Lower leg skin (tissue), 3 donors: ENCODE results near the gene INO80D.

Experiments used
- CTCF ChIP-seq, 3 donors: fragments of 450-650 bp; IDR thresholded peaks; one replicate each; pipeline ENCODE4 v1.5.1; 2016; ENCODE audit warnings: antibody characterized with exemption in 3 of 3, mild to moderate bottlenecking in 3 of 3, moderate library complexity in 2 of 3
- POLR2A ChIP-seq, 2 donors: fragments of 450-650 bp; IDR thresholded peaks; one replicate each; pipeline ENCODE4 v1.6.1; 2016 to 2017; ENCODE audit warnings: antibody characterized with exemption in 2 of 2, mild to moderate bottlenecking in 1 of 2, moderate library complexity in 1 of 2

DNA sequence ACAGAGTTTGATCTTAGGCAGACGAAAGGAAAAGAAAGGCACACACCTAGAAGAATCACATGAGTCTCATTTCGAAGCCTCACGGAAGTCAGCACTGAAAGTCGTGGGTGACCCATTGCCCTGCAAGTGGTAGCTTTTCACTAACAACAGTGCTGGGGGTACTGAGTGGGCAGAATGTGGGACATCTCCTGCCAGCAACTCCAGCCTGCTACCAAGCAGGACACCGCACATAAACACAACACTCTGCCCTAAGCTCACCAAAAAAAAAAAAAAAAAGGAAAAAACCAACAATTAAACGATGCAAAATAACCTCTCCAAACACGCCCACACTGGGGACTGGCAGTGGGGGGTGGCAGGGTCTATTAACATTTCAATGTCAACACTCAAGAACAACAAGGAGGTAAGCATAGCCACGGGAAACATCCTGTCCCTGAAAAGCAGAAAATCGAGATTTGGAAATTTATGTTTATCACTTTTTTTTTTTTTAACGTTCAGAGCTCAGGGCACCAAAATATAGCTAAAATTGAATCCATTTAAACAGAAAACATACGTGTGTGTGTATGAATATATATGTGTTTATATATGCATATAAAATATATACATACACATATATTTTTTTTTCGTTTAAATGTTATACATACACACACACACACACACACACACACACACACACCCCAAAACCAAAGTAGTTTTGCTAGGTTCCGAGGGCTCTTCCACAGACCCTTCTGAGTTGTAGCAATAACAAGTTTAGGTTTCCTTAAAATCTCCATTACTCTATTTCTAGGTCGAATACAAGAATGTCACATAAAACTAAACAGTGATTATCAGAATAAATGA is 2.2 kb downstream of the INO80D start:
- TF ChIP-seq CTCF (IDR thresholded peaks at IDR 0.05): no peak
- no peak for TF ChIP-seq POLR2A (IDR thresholded peaks at IDR 0.05)
